ENCODE measurements around the gene ZNF507. TPM values are rescaled to one million over a fixed set of nuclear protein-coding genes. Genes with fewer than 3 reads are reported as not detected.
A peak's percentile ranks its signal among the peaks of the same experiment; 100 is the strongest.

The ZNF507 gene
- polyA plus RNA-seq, 1 donor (not counting 4 experiments of a cell fraction or from before 2014, with no cell fraction given), result 10.2 TPM

DNA sequence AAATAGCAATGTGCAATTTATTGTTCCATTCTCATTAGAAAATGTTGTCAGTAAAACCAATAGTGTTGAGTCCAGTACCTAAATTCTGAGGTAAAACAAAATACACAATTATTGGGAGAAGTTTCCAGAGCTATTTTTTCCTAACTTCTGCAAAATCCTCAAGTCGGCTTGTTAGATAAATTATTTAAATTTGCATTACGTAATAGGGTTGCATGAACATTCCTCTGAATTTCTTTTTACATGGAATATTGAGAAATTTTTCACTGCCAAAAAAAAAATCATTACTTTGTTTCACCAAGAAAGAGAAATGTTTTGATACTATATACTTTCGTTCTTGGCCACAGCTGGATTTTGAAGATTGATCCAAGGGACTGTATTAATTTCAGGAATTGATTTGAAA, 1.5 kb downstream of the ZNF507 start:
- Histone ChIP-seq H3K4me2 (ENCODE audit: control insufficient read depth, extremely low read depth, insufficient read depth, low read depth, low read length) (peak overlapping the region; percentile 93), H3K27ac (ENCODE audit: control insufficient read depth, insufficient read depth, low read length) (no peak overlapping the region), H3K27me3 (ENCODE audit: control insufficient read depth, extremely low read depth, insufficient read depth, low read length) (no peaks in the 10 kb centered on the region), H3K79me2 (ENCODE audit: control insufficient read depth, insufficient read depth, low read length) (peaks cover 23% of the 10 kb centered on the region), H2AFZ (ENCODE audit: control insufficient read depth, low read length) (no peak overlapping the region), H3K9me1 (ENCODE audit: control insufficient read depth, extremely low read depth, insufficient read depth, low read length) (no peaks in the 10 kb centered on the region), H3K36me3 (ENCODE audit: control insufficient read depth in 2 of 2, extremely low read depth in 1 of 2, insufficient read depth in 2 of 2, low read length in 2 of 2) (peaks cover 4 to 6% of the 10 kb centered on the region in 2 experiments), H4K20me1 (ENCODE audit: control insufficient read depth, extremely low read depth, insufficient read depth, low read length) (no peaks in the 10 kb centered on the region), H3K4me1 (ENCODE audit: control insufficient read depth, extremely low read depth, insufficient read depth, low read length) (peaks cover 17% of the 10 kb centered on the region), H3K9me3 (ENCODE audit: control insufficient read depth, low read depth, low read length) (no peaks in the 10 kb centered on the region), H3K4me3 (ENCODE audit: control insufficient read depth in 2 of 3, extremely low read depth in 1 of 3, insufficient read depth in 2 of 3, low read depth in 1 of 3, low read length in 3 of 3) (peak overlapping the region; percentile 83 to 94 (median 84)), H3K9ac (ENCODE audit: control insufficient read depth, extremely low read depth, insufficient read depth, low read length) (peak overlapping the region; percentile 89)
- dilution Hi-C loops (cut with MboI; ENCODE audit: extremely low pct_ligation_motif_present, low sequenced_read_pairs), result no loop called here
- FAIRE-seq (no peak), DNase-seq (ENCODE audit: low read depth, low spot score) (no peak)
- TF ChIP-seq EZH2 (IDR thresholded peaks at IDR 0.05; ENCODE audit: low read length), result no peak
- TF ChIP-seq, protein P1, sequence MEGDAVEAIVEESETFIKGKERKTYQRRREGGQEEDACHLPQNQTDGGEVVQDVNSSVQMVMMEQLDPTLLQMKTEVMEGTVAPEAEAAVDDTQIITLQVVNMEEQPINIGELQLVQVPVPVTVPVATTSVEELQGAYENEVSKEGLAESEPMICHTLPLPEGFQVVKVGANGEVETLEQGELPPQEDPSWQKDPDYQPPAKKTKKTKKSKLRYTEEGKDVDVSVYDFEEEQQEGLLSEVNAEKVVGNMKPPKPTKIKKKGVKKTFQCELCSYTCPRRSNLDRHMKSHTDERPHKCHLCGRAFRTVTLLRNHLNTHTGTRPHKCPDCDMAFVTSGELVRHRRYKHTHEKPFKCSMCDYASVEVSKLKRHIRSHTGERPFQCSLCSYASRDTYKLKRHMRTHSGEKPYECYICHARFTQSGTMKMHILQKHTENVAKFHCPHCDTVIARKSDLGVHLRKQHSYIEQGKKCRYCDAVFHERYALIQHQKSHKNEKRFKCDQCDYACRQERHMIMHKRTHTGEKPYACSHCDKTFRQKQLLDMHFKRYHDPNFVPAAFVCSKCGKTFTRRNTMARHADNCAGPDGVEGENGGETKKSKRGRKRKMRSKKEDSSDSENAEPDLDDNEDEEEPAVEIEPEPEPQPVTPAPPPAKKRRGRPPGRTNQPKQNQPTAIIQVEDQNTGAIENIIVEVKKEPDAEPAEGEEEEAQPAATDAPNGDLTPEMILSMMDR (optimal IDR thresholded peaks at IDR 0.05 in 1 of 3, IDR thresholded peaks at IDR 0.05 in 1 of 3, conservative IDR thresholded peaks at IDR 0.05 in 1 of 3; ENCODE audit: extremely low read depth in 1 of 3, insufficient read depth in 2 of 3, low read length in 3 of 3), result no peak

DNA sequence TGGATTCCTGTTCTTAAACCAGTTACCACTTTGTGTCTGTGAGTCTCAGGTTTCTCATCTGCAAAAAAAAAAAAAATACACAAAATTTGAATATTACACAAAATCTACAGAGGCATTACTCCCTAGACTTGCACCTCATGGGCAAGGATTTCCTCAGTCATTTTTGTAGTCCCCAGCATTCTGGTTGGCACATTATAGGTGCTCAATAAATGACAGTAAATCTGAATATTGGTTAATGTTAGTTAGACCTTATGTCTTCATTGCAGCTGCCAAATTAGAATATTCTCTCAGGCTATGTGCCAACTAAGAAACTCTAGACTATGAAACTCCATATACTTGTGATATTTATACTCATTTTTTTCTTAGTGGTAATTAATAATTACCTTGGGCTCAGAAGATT, 2.2 kb downstream of the ZNF507 start:
- Histone ChIP-seq H3K4me1 (ENCODE audit: control insufficient read depth, extremely low read depth, insufficient read depth, low read length) (peaks cover 18% of the 10 kb centered on the region), H3K36me3 (ENCODE audit: control insufficient read depth in 2 of 2, extremely low read depth in 1 of 2, insufficient read depth in 2 of 2, low read length in 2 of 2) (peaks cover 4 to 6% of the 10 kb centered on the region in 2 experiments), H3K27ac (ENCODE audit: control insufficient read depth, insufficient read depth, low read length) (no peak overlapping the region), H3K4me2 (ENCODE audit: control insufficient read depth, extremely low read depth, insufficient read depth, low read depth, low read length) (no peak overlapping the region), H3K9me3 (ENCODE audit: control insufficient read depth, low read depth, low read length) (no peaks in the 10 kb centered on the region), H3K27me3 (ENCODE audit: control insufficient read depth, extremely low read depth, insufficient read depth, low read length) (no peaks in the 10 kb centered on the region), H3K9ac (ENCODE audit: control insufficient read depth, extremely low read depth, insufficient read depth, low read length) (no peak overlapping the region), H3K79me2 (ENCODE audit: control insufficient read depth, insufficient read depth, low read length) (peaks cover 23% of the 10 kb centered on the region), H4K20me1 (ENCODE audit: control insufficient read depth, extremely low read depth, insufficient read depth, low read length) (no peaks in the 10 kb centered on the region), H2AFZ (ENCODE audit: control insufficient read depth, low read length) (no peak overlapping the region), H3K4me3 (ENCODE audit: control insufficient read depth in 2 of 3, extremely low read depth in 1 of 3, insufficient read depth in 2 of 3, low read depth in 1 of 3, low read length in 3 of 3) (no peak overlapping the region), H3K9me1 (ENCODE audit: control insufficient read depth, extremely low read depth, insufficient read depth, low read length) (no peaks in the 10 kb centered on the region)
- no peak for DNase-seq (ENCODE audit: low read depth, low spot score)
- no peak for FAIRE-seq
- TF ChIP-seq, protein P1 (optimal IDR thresholded peaks at IDR 0.05 in 1 of 3, IDR thresholded peaks at IDR 0.05 in 1 of 3, conservative IDR thresholded peaks at IDR 0.05 in 1 of 3; ENCODE audit: extremely low read depth in 1 of 3, insufficient read depth in 2 of 3, low read length in 3 of 3), result no peak
- no peak for TF ChIP-seq EZH2 (IDR thresholded peaks at IDR 0.05; ENCODE audit: low read length)
- dilution Hi-C loops (cut with MboI; ENCODE audit: extremely low pct_ligation_motif_present, low sequenced_read_pairs), result no loop called here

All from keratinocyte (primary cell).